ENCODE data around the gene PKP1.

Gene PKP1

DNA sequence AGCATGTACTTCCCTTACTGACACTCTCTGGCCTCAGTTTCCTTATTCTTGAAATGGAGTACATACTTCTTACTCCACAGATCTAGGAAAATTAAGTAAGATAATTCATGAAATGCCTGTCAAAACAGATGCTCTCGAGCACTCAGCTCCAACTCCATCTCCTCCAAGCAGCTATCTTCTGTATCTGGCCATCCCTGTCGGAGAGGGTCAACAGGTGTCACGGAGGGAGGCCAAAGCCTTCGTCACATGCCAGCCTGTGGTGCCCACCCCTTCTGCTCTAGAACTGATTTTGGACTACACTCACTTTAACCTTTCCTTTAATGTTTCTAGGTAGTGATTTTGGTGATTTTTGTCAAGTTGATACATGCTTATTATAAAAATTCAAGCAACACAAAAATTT lies 18.8 kb upstream of the PKP1 start:
- Histone ChIP-seq H2AFZ (ENCODE audit: low read length) (no peak overlapping the region), H3K4me3 (ENCODE audit: low read length) (no peak overlapping the region), H3K9ac (ENCODE audit: low read length) (no peak overlapping the region), H3K36me3 (replicated peaks; ENCODE audit: insufficient read depth, low read length) (no peaks in the 10 kb centered on the region), H3K9me2 (replicated peaks; ENCODE audit: insufficient read depth, low read length) (no peaks in the 10 kb centered on the region), H3K9me3 (replicated peaks; ENCODE audit: insufficient read depth, low read length) (no peaks in the 10 kb centered on the region), H4K20me1 (ENCODE audit: insufficient read depth, low read length) (no peaks in the 10 kb centered on the region), H3K4me2 (ENCODE audit: low read depth, low read length) (no peak overlapping the region), H3K27ac (ENCODE audit: low read length) (no peak overlapping the region), H3K27me3 (replicated peaks; ENCODE audit: insufficient read depth, low read length) (peaks cover 19% of the 10 kb centered on the region), H3K79me2 (ENCODE audit: low read length) (no peaks in the 10 kb centered on the region), H3F3A (ENCODE audit: insufficient read depth, low read length) (no peaks in the 10 kb centered on the region), H3K4me1 (ENCODE audit: low read length) (no peaks in the 10 kb centered on the region)
- no peak for DNase-seq
- TF ChIP-seq EZH2 (optimal IDR thresholded peaks at IDR 0.05; ENCODE audit: low read depth, low read length), result no peak
- no peak for TF ChIP-seq CTCF (IDR thresholded peaks at IDR 0.05; ENCODE audit: low read length)
- no peak for TF ChIP-seq EZH2phosphoT487 (IDR thresholded peaks at IDR 0.05; ENCODE audit: low read length)

- TF ChIP-seq EZH2 (optimal IDR thresholded peaks at IDR 0.05; ENCODE audit: low read depth, low read length), result no peak
- TF ChIP-seq CTCF (IDR thresholded peaks at IDR 0.05; ENCODE audit: low read length), result no peak
- no peak for TF ChIP-seq EZH2phosphoT487 (IDR thresholded peaks at IDR 0.05; ENCODE audit: low read length)
- no peak overlapping the region for H3K27ac ChIP-seq (ENCODE audit: low read length)
These were observed 17.6 kb upstream of the PKP1 start for GRCh38 chr1:201265756-201266155.

GRCh38 chr1:201266276-201266675 lies 17.0 kb upstream of the PKP1 start:
- no peak for DNase-seq
- TF ChIP-seq EZH2phosphoT487 (IDR thresholded peaks at IDR 0.05; ENCODE audit: low read length) (no peak), CTCF (IDR thresholded peaks at IDR 0.05; ENCODE audit: low read length) (no peak), EZH2 (optimal IDR thresholded peaks at IDR 0.05; ENCODE audit: low read depth, low read length) (no peak)
- H3K36me3 ChIP-seq (replicated peaks; ENCODE audit: insufficient read depth, low read length), result no peaks in the 10 kb centered on the region
- H3K27me3 ChIP-seq (replicated peaks; ENCODE audit: insufficient read depth, low read length), result peaks cover 19% of the 10 kb centered on the region
- H3K27ac ChIP-seq (ENCODE audit: low read length), result no peak overlapping the region
- no peak overlapping the region for H2AFZ ChIP-seq (ENCODE audit: low read length)
- no peak overlapping the region for H3K4me2 ChIP-seq (ENCODE audit: low read depth, low read length)
- H3K4me1 ChIP-seq (ENCODE audit: low read length), result no peaks in the 10 kb centered on the region
- no peaks in the 10 kb centered on the region for H3F3A ChIP-seq (ENCODE audit: insufficient read depth, low read length)
- no peaks in the 10 kb centered on the region for H4K20me1 ChIP-seq (ENCODE audit: insufficient read depth, low read length)
- H3K79me2 ChIP-seq (ENCODE audit: low read length), result no peaks in the 10 kb centered on the region
- H3K4me3 ChIP-seq (ENCODE audit: low read length), result no peak overlapping the region
- no peaks in the 10 kb centered on the region for H3K9me2 ChIP-seq (replicated peaks; ENCODE audit: insufficient read depth, low read length)
- no peak overlapping the region for H3K9ac ChIP-seq (ENCODE audit: low read length)
- H3K9me3 ChIP-seq (replicated peaks; ENCODE audit: insufficient read depth, low read length), result no peaks in the 10 kb centered on the region

More at GRCh38 chr1:201265756-201266155, 17.6 kb upstream of the PKP1 start:
- Histone ChIP-seq H3K4me1 (ENCODE audit: low read length) (no peaks in the 10 kb centered on the region), H3K9me2 (replicated peaks; ENCODE audit: insufficient read depth, low read length) (no peaks in the 10 kb centered on the region), H3K27me3 (replicated peaks; ENCODE audit: insufficient read depth, low read length) (peaks cover 19% of the 10 kb centered on the region), H3F3A (ENCODE audit: insufficient read depth, low read length) (no peaks in the 10 kb centered on the region), H3K9ac (ENCODE audit: low read length) (no peak overlapping the region), H3K79me2 (ENCODE audit: low read length) (no peaks in the 10 kb centered on the region), H3K4me3 (ENCODE audit: low read length) (no peak overlapping the region), H3K4me2 (ENCODE audit: low read depth, low read length) (no peak overlapping the region), H2AFZ (ENCODE audit: low read length) (no peak overlapping the region), H4K20me1 (ENCODE audit: insufficient read depth, low read length) (no peaks in the 10 kb centered on the region), H3K36me3 (replicated peaks; ENCODE audit: insufficient read depth, low read length) (no peaks in the 10 kb centered on the region), H3K9me3 (replicated peaks; ENCODE audit: insufficient read depth, low read length) (no peaks in the 10 kb centered on the region)
- no peak for DNase-seq

All from MM.1S (cell line).